ENCODE measurements around the gene IKBKE.

DNA sequence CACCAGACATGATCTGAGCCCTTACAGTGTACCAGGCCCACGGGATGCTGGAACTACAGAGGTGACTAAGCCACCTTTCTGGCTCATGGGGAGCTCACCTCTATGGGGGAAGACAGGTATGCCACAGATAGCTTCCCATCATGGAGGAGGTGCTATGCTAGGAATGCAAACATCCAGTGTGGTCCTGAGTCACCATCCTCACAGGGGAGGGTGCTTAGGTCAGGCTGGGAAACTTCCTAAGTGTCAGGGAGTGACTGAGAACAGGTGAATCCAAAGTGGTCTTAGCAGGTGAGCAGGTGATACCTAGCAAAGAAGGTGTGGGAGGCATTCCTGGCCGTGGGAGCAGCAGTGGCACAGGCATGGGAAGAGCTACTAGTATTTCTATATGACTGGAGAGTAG, 28.4 kb downstream of the IKBKE start:
- TF ChIP-seq POLR2A (IDR thresholded peaks at IDR 0.05; ENCODE audit: low read depth, low read length) (no peak), SPI1 (IDR thresholded peaks at IDR 0.05; ENCODE audit: low read depth, low read length) (no peak), POLR2AphosphoS5 (IDR thresholded peaks at IDR 0.05; ENCODE audit: low read depth, low read length) (no peak), TAF1 (IDR thresholded peaks at IDR 0.05; ENCODE audit: low read depth, low read length) (no peak), POU2F2 (IDR thresholded peaks at IDR 0.05; ENCODE audit: low read depth, low read length) (no peak)
